GM10248 (cell line): ENCODE measurements around the gene SLC39A3.

Experiments
- CTCF ChIA-PET: fragments of 300-600 bp; sonication (Branson Sonifier 250); formaldehyde crosslinking; extraction: SDS; loops from one replicate; lab custom pipeline; 2021; ENCODE audit warnings: antibody characterized with exemption; lab: Yijun Ruan, JAX
- POLR2A ChIA-PET: fragments of 350-650 bp; sonication (Branson Sonifier 250); formaldehyde crosslinking; extraction: SDS; loops from one replicate; lab custom pipeline; 2020; ENCODE audit warnings: antibody characterized with exemption; lab: Yijun Ruan, JAX
- DNase-seq: peaks from one replicate; pipeline ENCODE4 v3.0.0; 2012; ENCODE audit errors: extremely low spot score
- CTCF ChIP-seq: IDR thresholded peaks from 2 replicates; pipeline ENCODE4 v1.5.1; 2012; ENCODE audit warnings: mild to moderate bottlenecking, low read depth; ENCODE audit errors: extremely low read depth, missing control alignments, control extremely low read depth

Gene SLC39A3

GRCh38 chr19:2769218-2769617, 29.4 kb upstream of the SLC39A3 start:
- ChIA-PET POLR2A (no interaction called here), CTCF (interaction anchor here (1.6 to 2.2 kb wide), 3 partner anchors 14 to 121 kb away, joined by 5 to 7 read pairs (median 7); partner anchors contain the start of gene SGTA)
- TF ChIP-seq CTCF, result no peak
- DNase-seq, result no peak

- no peak for DNase-seq
- ChIA-PET POLR2A (no interaction called here), CTCF (interaction anchor here (0.9 to 2.2 kb wide), 4 partner anchors 15 to 120 kb away, joined by 3 to 7 read pairs (median 6); partner anchors contain the start of gene SGTA)
- no peak for TF ChIP-seq CTCF
These were observed 28.7 kb upstream of the SLC39A3 start for GRCh38 chr19:2768365-2769132.

GRCh38 chr19:2767688-2768087, 27.9 kb upstream of the SLC39A3 start:
- TF ChIP-seq CTCF, result no peak
- no peak for DNase-seq
- CTCF ChIA-PET, result interaction anchor here (0.9 to 2.2 kb wide), 4 partner anchors 16 to 119 kb away, joined by 3 to 7 read pairs (median 6); partner anchors contain the start of gene SGTA
- POLR2A ChIA-PET, result no interaction called here

GRCh38 chr19:2766594-2767372, 27.0 kb upstream of the SLC39A3 start:
- POLR2A ChIA-PET, result interaction anchor here (0.5 kb wide), 1 partner anchor 402 kb away, joined by 4 read pairs; no protein-coding TSS in a partner anchor
- no peak for TF ChIP-seq CTCF
- no peak for DNase-seq
- CTCF ChIA-PET, result no interaction called here

- DNase-seq, result no peak
- ChIA-PET CTCF (interaction anchor here (1.0 kb wide), 1 partner anchor 16 kb away, joined by 4 read pairs; no protein-coding TSS in a partner anchor), POLR2A (no interaction called here)
- TF ChIP-seq CTCF, result no peak
These were observed 25.6 kb upstream of the SLC39A3 start for GRCh38 chr19:2765376-2765775.

- no peak for DNase-seq
- POLR2A ChIA-PET, result no interaction called here
- CTCF ChIA-PET, result interaction anchor here (1.0 kb wide), 1 partner anchor 15 kb away, joined by 4 read pairs; no protein-coding TSS in a partner anchor
- no peak for TF ChIP-seq CTCF
These were observed 25.1 kb upstream of the SLC39A3 start for GRCh38 chr19:2764945-2765344.
